Liver (tissue), 3 donors: ENCODE measurements around the gene CEP63.

Experiments used
- ATF3 ChIP-seq: IDR thresholded peaks from 2 replicates; pipeline ENCODE4 v1.6.1; 2016; ENCODE audit warnings: antibody characterized with exemption
- GABPA ChIP-seq, 2 donors: IDR thresholded peaks in 1 of 2; conservative IDR thresholded peaks in 1 of 2; 2 replicates each; pipeline ENCODE4 v1.6.1; 2016; ENCODE audit warnings: antibody characterized with exemption in 2 of 2, mild to moderate bottlenecking in 1 of 2, moderate library complexity in 1 of 2
- REST ChIP-seq: IDR thresholded peaks from 2 replicates; pipeline ENCODE4 v1.6.1; 2016; ENCODE audit warnings: antibody characterized with exemption, mild to moderate bottlenecking
- RXRA ChIP-seq, 2 donors: IDR thresholded peaks; 2 replicates each; pipeline ENCODE4 v1.6.1; 2017 to 2018; ENCODE audit warnings: antibody characterized with exemption in 2 of 2, mild to moderate bottlenecking in 1 of 2
- SP1 ChIP-seq: IDR thresholded peaks from 2 replicates; pipeline ENCODE4 v1.6.1; 2018; ENCODE audit warnings: antibody characterized with exemption, mild to moderate bottlenecking
- TAF1 ChIP-seq: conservative IDR thresholded peaks from 2 replicates; pipeline ENCODE4 v1.6.1; 2016; ENCODE audit warnings: antibody characterized with exemption, mild to moderate bottlenecking
- YY1 ChIP-seq: IDR thresholded peaks from 2 replicates; pipeline ENCODE4 v1.6.1; 2016; ENCODE audit warnings: antibody characterized with exemption, mild to moderate bottlenecking
- TF ChIP-seq, protein P1 (sequence below): fragments of 150-350 bp; IDR thresholded peaks from 2 replicates; pipeline ENCODE4 v1.5.1; 2017; ENCODE audit warnings: improper control_type of control experiment, low read depth, low read length; ENCODE audit not compliant: missing input control
- TF ChIP-seq, protein P2 (sequence below): IDR thresholded peaks from 2 replicates; pipeline ENCODE4 v1.6.1; 2016; ENCODE audit warnings: antibody characterized with exemption
- donor health status: healthy.
- donor health status: healthy.

DNA sequence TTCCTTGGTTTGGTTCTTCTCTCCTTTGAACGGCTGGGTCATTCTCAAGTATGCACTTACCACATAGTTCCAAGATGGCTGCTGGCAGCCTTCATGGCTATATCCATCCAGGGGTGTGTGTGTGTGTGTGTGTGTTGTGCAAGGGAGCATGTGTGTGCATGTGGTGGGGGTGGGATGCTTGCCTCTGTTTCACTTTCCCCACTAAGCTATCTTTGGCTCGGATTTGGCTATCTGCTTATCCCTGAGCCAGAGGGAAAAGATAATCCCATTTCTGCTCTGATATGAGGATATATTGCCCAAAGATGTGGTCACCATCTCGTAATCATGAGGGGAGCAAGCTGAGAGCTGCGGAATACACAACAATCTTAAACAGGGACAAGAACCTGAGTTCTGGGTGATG lies 26.3 kb upstream of the CEP63 start:
- TF ChIP-seq YY1, result no peak
- no peak for TF ChIP-seq GABPA (IDR thresholded peaks at IDR 0.05 in 1 of 2, conservative IDR thresholded peaks at IDR 0.05 in 1 of 2)
- TF ChIP-seq TAF1, result no peak
- no peak for TF ChIP-seq RXRA (IDR thresholded peaks at IDR 0.05)
- no peak for TF ChIP-seq ATF3
- TF ChIP-seq, protein P1, sequence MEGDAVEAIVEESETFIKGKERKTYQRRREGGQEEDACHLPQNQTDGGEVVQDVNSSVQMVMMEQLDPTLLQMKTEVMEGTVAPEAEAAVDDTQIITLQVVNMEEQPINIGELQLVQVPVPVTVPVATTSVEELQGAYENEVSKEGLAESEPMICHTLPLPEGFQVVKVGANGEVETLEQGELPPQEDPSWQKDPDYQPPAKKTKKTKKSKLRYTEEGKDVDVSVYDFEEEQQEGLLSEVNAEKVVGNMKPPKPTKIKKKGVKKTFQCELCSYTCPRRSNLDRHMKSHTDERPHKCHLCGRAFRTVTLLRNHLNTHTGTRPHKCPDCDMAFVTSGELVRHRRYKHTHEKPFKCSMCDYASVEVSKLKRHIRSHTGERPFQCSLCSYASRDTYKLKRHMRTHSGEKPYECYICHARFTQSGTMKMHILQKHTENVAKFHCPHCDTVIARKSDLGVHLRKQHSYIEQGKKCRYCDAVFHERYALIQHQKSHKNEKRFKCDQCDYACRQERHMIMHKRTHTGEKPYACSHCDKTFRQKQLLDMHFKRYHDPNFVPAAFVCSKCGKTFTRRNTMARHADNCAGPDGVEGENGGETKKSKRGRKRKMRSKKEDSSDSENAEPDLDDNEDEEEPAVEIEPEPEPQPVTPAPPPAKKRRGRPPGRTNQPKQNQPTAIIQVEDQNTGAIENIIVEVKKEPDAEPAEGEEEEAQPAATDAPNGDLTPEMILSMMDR, result no peak
- TF ChIP-seq, protein P2, sequence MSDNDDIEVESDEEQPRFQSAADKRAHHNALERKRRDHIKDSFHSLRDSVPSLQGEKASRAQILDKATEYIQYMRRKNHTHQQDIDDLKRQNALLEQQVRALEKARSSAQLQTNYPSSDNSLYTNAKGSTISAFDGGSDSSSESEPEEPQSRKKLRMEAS, result no peak
- TF ChIP-seq REST, result no peak
- no peak for TF ChIP-seq SP1
